ENCODE results near the gene BTAF1.

- TF ChIP-seq CTCF (IDR thresholded peaks at IDR 0.05), result no peak
- TF ChIP-seq POLR2A (IDR thresholded peaks at IDR 0.05), result no peak
Measured at GRCh38 chr10:92064506-92064905, 140.9 kb downstream of the BTAF1 start.
